ENCODE data around the gene HSDL2.
"Not testable (repeated sequence)": the region's sequence is repeated elsewhere in the genome, so short reads cannot be mapped to it uniquely, and the experiment has no call there.

Gene HSDL2

GRCh38 chr9:112352209-112352608 lies 27.7 kb upstream of the HSDL2 start:
- DNase-seq (ENCODE audit: low spot score in 2 of 2): no peak
- Mint-ChIP-seq H3K4me3 (no peak overlapping the region), H3K27ac (no peak overlapping the region), H3K9me3 (no peaks in the 10 kb centered on the region), H3K27me3 (peaks cover 3% of the 10 kb centered on the region), H3K4me1 (peaks cover 7% of the 10 kb centered on the region), H3K36me3 (peaks cover 2% of the 10 kb centered on the region)
- ATAC-seq (ENCODE audit: low read depth): no peak

- Mint-ChIP-seq H3K4me1 (no peaks in the 10 kb centered on the region), H3K27me3 (peaks cover 1% of the 10 kb centered on the region), H3K27ac (no peak overlapping the region), H3K4me3 (no peak overlapping the region), H3K9me3 (no peaks in the 10 kb centered on the region), H3K36me3 (peaks cover 2% of the 10 kb centered on the region)
- no peak for ATAC-seq (ENCODE audit: low read depth)
- DNase-seq (ENCODE audit: low spot score in 2 of 2): no peak
Measured at GRCh38 chr9:112354081-112354743, 25.7 kb upstream of the HSDL2 start.

- no peak for ATAC-seq (ENCODE audit: low read depth)
- Mint-ChIP-seq H3K27ac (no peak overlapping the region), H3K4me1 (no peaks in the 10 kb centered on the region), H3K36me3 (peaks cover 2% of the 10 kb centered on the region), H3K9me3 (no peaks in the 10 kb centered on the region), H3K4me3 (no peak overlapping the region), H3K27me3 (peaks cover 1% of the 10 kb centered on the region)
- no peak for DNase-seq (ENCODE audit: low spot score in 2 of 2)
Measured at GRCh38 chr9:112355427-112355897, 24.4 kb upstream of the HSDL2 start.

GRCh38 chr9:112360047-112360804 lies 19.7 kb upstream of the HSDL2 start:
- no peak overlapping the region for H3K27ac Mint-ChIP-seq
- no peaks in the 10 kb centered on the region for H3K27me3 Mint-ChIP-seq
- peaks cover 2% of the 10 kb centered on the region for H3K4me1 Mint-ChIP-seq
- H3K4me3 Mint-ChIP-seq: no peak overlapping the region
- peaks cover 2% of the 10 kb centered on the region for H3K9me3 Mint-ChIP-seq
- ATAC-seq (ENCODE audit: low read depth) (no peak), DNase-seq (ENCODE audit: low spot score in 2 of 2) (no peak)
- H3K36me3 Mint-ChIP-seq: peaks cover 2% of the 10 kb centered on the region

GRCh38 chr9:112361601-112362000 lies 18.3 kb upstream of the HSDL2 start:
- DNase-seq (ENCODE audit: low spot score in 2 of 2): peak in 1 of 2 donors; percentile 53
- H3K4me1 Mint-ChIP-seq: peaks cover 2% of the 10 kb centered on the region
- no peak overlapping the region for H3K4me3 Mint-ChIP-seq
- ATAC-seq (ENCODE audit: low read depth): peak; percentile 62
- no peak overlapping the region for H3K27ac Mint-ChIP-seq
- no peaks in the 10 kb centered on the region for H3K27me3 Mint-ChIP-seq
- peaks cover 4% of the 10 kb centered on the region for H3K36me3 Mint-ChIP-seq
- H3K9me3 Mint-ChIP-seq: peaks cover 7% of the 10 kb centered on the region

- H3K27me3 Mint-ChIP-seq: no peaks in the 10 kb centered on the region
- ATAC-seq (ENCODE audit: low read depth) (no peak), DNase-seq (ENCODE audit: low spot score in 2 of 2) (no peak)
- H3K9me3 Mint-ChIP-seq: peaks cover 16% of the 10 kb centered on the region
- H3K4me3 Mint-ChIP-seq: no peak overlapping the region
- H3K36me3 Mint-ChIP-seq: peaks cover 7% of the 10 kb centered on the region
- H3K27ac Mint-ChIP-seq: no peak overlapping the region
- peaks cover 2% of the 10 kb centered on the region for H3K4me1 Mint-ChIP-seq
Measured at GRCh38 chr9:112364761-112365160, 15.1 kb upstream of the HSDL2 start.

GRCh38 chr9:112365257-112365656 lies 14.7 kb upstream of the HSDL2 start:
- not testable (repeated sequence) for H3K4me3 Mint-ChIP-seq; H3K4me1 Mint-ChIP-seq; DNase-seq (ENCODE audit: low spot score in 2 of 2); H3K27ac Mint-ChIP-seq; H3K36me3 Mint-ChIP-seq; ATAC-seq (ENCODE audit: low read depth); H3K27me3 Mint-ChIP-seq
- peaks cover 18% of the 10 kb centered on the region for H3K9me3 Mint-ChIP-seq

GRCh38 chr9:112366591-112366990 lies 13.3 kb upstream of the HSDL2 start:
- peaks cover 1% of the 10 kb centered on the region for H3K4me1 Mint-ChIP-seq
- DNase-seq (ENCODE audit: low spot score in 2 of 2): no peak
- peaks cover 20% of the 10 kb centered on the region for H3K9me3 Mint-ChIP-seq
- H3K27ac Mint-ChIP-seq: no peak overlapping the region
- H3K4me3 Mint-ChIP-seq: no peak overlapping the region
- no peak for ATAC-seq (ENCODE audit: low read depth)
- H3K36me3 Mint-ChIP-seq: peaks cover 7% of the 10 kb centered on the region
- no peaks in the 10 kb centered on the region for H3K27me3 Mint-ChIP-seq

GRCh38 chr9:112367465-112367864 lies 12.4 kb upstream of the HSDL2 start:
- Mint-ChIP-seq H3K36me3 (peaks cover 8% of the 10 kb centered on the region), H3K27me3 (no peaks in the 10 kb centered on the region), H3K4me1 (no peaks in the 10 kb centered on the region), H3K27ac (no peak overlapping the region), H3K4me3 (no peak overlapping the region), H3K9me3 (peaks cover 20% of the 10 kb centered on the region)
- ATAC-seq (ENCODE audit: low read depth): no peak
- no peak for DNase-seq (ENCODE audit: low spot score in 2 of 2)

GRCh38 chr9:112369817-112370216 lies 10.1 kb upstream of the HSDL2 start:
- Mint-ChIP-seq H3K27ac (no peak overlapping the region), H3K4me1 (no peaks in the 10 kb centered on the region), H3K9me3 (peaks cover 20% of the 10 kb centered on the region), H3K4me3 (no peak overlapping the region), H3K36me3 (peaks cover 10% of the 10 kb centered on the region), H3K27me3 (no peaks in the 10 kb centered on the region)
- ATAC-seq (ENCODE audit: low read depth) (no peak), DNase-seq (ENCODE audit: low spot score in 2 of 2) (no peak)

- Mint-ChIP-seq H3K27me3 (no peaks in the 10 kb centered on the region), H3K4me1 (no peaks in the 10 kb centered on the region), H3K27ac (no peak overlapping the region), H3K4me3 (no peak overlapping the region), H3K36me3 (peaks cover 8% of the 10 kb centered on the region), H3K9me3 (peaks cover 13% of the 10 kb centered on the region)
- DNase-seq (ENCODE audit: low spot score in 2 of 2) (no peak), ATAC-seq (ENCODE audit: low read depth) (no peak)
Measured at GRCh38 chr9:112371060-112371459, 8.8 kb upstream of the HSDL2 start.

GRCh38 chr9:112373666-112374065 lies 6.2 kb upstream of the HSDL2 start:
- H3K27ac Mint-ChIP-seq; H3K36me3 Mint-ChIP-seq; DNase-seq (ENCODE audit: low spot score in 2 of 2); H3K4me3 Mint-ChIP-seq; ATAC-seq (ENCODE audit: low read depth); H3K27me3 Mint-ChIP-seq; H3K9me3 Mint-ChIP-seq: not testable (repeated sequence)
- peaks cover 21% of the 10 kb centered on the region for H3K4me1 Mint-ChIP-seq

- H3K4me1 Mint-ChIP-seq: peaks cover 23% of the 10 kb centered on the region
- not testable (repeated sequence) for ATAC-seq (ENCODE audit: low read depth); H3K4me3 Mint-ChIP-seq; H3K36me3 Mint-ChIP-seq; H3K9me3 Mint-ChIP-seq; H3K27me3 Mint-ChIP-seq; DNase-seq (ENCODE audit: low spot score in 2 of 2); H3K27ac Mint-ChIP-seq
Measured at GRCh38 chr9:112374232-112374631, 5.7 kb upstream of the HSDL2 start.

- no peak for ATAC-seq (ENCODE audit: low read depth)
- Mint-ChIP-seq H3K27ac (no peak overlapping the region), H3K27me3 (no peaks in the 10 kb centered on the region), H3K36me3 (peaks cover 6% of the 10 kb centered on the region), H3K4me1 (peaks cover 26% of the 10 kb centered on the region), H3K9me3 (peaks cover 3% of the 10 kb centered on the region), H3K4me3 (no peak overlapping the region)
- DNase-seq (ENCODE audit: low spot score in 2 of 2): no peak
Measured at GRCh38 chr9:112375361-112375760, 4.5 kb upstream of the HSDL2 start.
